ENCODE results near the gene LPIN1. TPM values are rescaled to one million over a fixed set of nuclear protein-coding genes. Genes with fewer than 3 reads are reported as not detected.

LPIN1 gene
- total RNA-seq, 1 donor from 2014 or later: 18.3 TPM

- TF ChIP-seq CTCF (IDR thresholded peaks at IDR 0.05; ENCODE audit: unreplicated experiment): no peak
- no peaks in the 10 kb centered on the region for H3K9me3 Mint-ChIP-seq (ENCODE audit: low read depth)
- peaks cover 21% of the 10 kb centered on the region for H3K27me3 Mint-ChIP-seq
- DNase-seq (ENCODE audit: low spot score, unreplicated experiment): no peak
- no peak overlapping the region for H3K4me3 Mint-ChIP-seq (ENCODE audit: low read depth)
- no peaks in the 10 kb centered on the region for H3K4me1 Mint-ChIP-seq (ENCODE audit: low read depth)
- no peaks in the 10 kb centered on the region for H3K36me3 Mint-ChIP-seq (ENCODE audit: insufficient read depth)
- no peak overlapping the region for H3K27ac Mint-ChIP-seq
Measured at GRCh38 chr2:11710632-11711353, 35.6 kb upstream of the LPIN1 start.

GRCh38 chr2:11711354-11711716 is 35.1 kb upstream of the LPIN1 start:
- Mint-ChIP-seq H3K4me3 (ENCODE audit: low read depth) (no peak overlapping the region), H3K27ac (no peak overlapping the region), H3K36me3 (ENCODE audit: insufficient read depth) (no peaks in the 10 kb centered on the region), H3K4me1 (ENCODE audit: low read depth) (no peaks in the 10 kb centered on the region), H3K9me3 (ENCODE audit: low read depth) (no peaks in the 10 kb centered on the region), H3K27me3 (peaks cover 22% of the 10 kb centered on the region)
- no peak for DNase-seq (ENCODE audit: low spot score, unreplicated experiment)
- no peak for TF ChIP-seq CTCF (IDR thresholded peaks at IDR 0.05; ENCODE audit: unreplicated experiment)

- H3K27me3 Mint-ChIP-seq: peaks cover 27% of the 10 kb centered on the region
- no peak overlapping the region for H3K4me3 Mint-ChIP-seq (ENCODE audit: low read depth)
- H3K36me3 Mint-ChIP-seq (ENCODE audit: insufficient read depth): no peaks in the 10 kb centered on the region
- H3K4me1 Mint-ChIP-seq (ENCODE audit: low read depth): no peaks in the 10 kb centered on the region
- TF ChIP-seq CTCF (IDR thresholded peaks at IDR 0.05; ENCODE audit: unreplicated experiment): no peak
- H3K27ac Mint-ChIP-seq: no peak overlapping the region
- H3K9me3 Mint-ChIP-seq (ENCODE audit: low read depth): no peaks in the 10 kb centered on the region
- DNase-seq (ENCODE audit: low spot score, unreplicated experiment): no peak
Measured at GRCh38 chr2:11711751-11712150, 34.7 kb upstream of the LPIN1 start.

- H3K27ac Mint-ChIP-seq: no peak overlapping the region
Measured at GRCh38 chr2:11712866-11713265, 33.6 kb upstream of the LPIN1 start.

GRCh38 chr2:11713815-11714214 is 32.6 kb upstream of the LPIN1 start:
- Mint-ChIP-seq H3K4me1 (ENCODE audit: low read depth) (no peaks in the 10 kb centered on the region), H3K9me3 (ENCODE audit: low read depth) (no peaks in the 10 kb centered on the region), H3K4me3 (ENCODE audit: low read depth) (no peak overlapping the region), H3K36me3 (ENCODE audit: insufficient read depth) (no peaks in the 10 kb centered on the region), H3K27ac (no peak overlapping the region), H3K27me3 (peaks cover 39% of the 10 kb centered on the region)
- no peak for TF ChIP-seq CTCF (IDR thresholded peaks at IDR 0.05; ENCODE audit: unreplicated experiment)
- DNase-seq (ENCODE audit: low spot score, unreplicated experiment): no peak

More at GRCh38 chr2:11712866-11713265, 33.6 kb upstream of the LPIN1 start:
- no peak for DNase-seq (ENCODE audit: low spot score, unreplicated experiment)
- H3K4me1 Mint-ChIP-seq (ENCODE audit: low read depth): no peaks in the 10 kb centered on the region
- no peaks in the 10 kb centered on the region for H3K36me3 Mint-ChIP-seq (ENCODE audit: insufficient read depth)
- peaks cover 33% of the 10 kb centered on the region for H3K27me3 Mint-ChIP-seq
- no peaks in the 10 kb centered on the region for H3K9me3 Mint-ChIP-seq (ENCODE audit: low read depth)
- TF ChIP-seq CTCF (IDR thresholded peaks at IDR 0.05; ENCODE audit: unreplicated experiment): no peak
- no peak overlapping the region for H3K4me3 Mint-ChIP-seq (ENCODE audit: low read depth)

Measured in progenitor cell of endocrine pancreas (in vitro differentiated cells).